Neural cell (in vitro differentiated cells): ENCODE measurements around the gene DOCK10. TPM values are rescaled to one million over a fixed set of nuclear protein-coding genes. Genes with fewer than 3 reads are reported as not detected.

ENCODE experiments used
- H2AFZ ChIP-seq: fragments of 200-600, 300-800 bp; sonication (generic), shearing (Covaris generic); 2 replicates; pipeline ENCODE4 v1.6.0; 2014; ENCODE audit warnings: low read depth, mild to moderate bottlenecking, antibody characterized with exemption, low read length, moderate library complexity
- H3F3A ChIP-seq: fragments of 200-600 bp; shearing (Covaris generic); 2 replicates; pipeline ENCODE4 v1.6.1; 2016; ENCODE audit warnings: mild to moderate bottlenecking, moderate library complexity, mixed read lengths, antibody characterized with exemption, low read length; ENCODE audit not compliant: insufficient read depth, poor library complexity, severe bottlenecking
- H3K27ac ChIP-seq: fragments of 200-600, 300-800 bp; sonication (generic), shearing (Covaris generic); 2 replicates; pipeline ENCODE4 v1.5.1; 2014; ENCODE audit warnings: mild to moderate bottlenecking, low read length, moderate library complexity
- H3K27me3 ChIP-seq: fragments of 300-800, 200-600 bp; sonication (generic), shearing (Covaris generic); 2 replicates; pipeline ENCODE4 v1.6.0; 2014; ENCODE audit warnings: mild to moderate bottlenecking, low read depth, low read length, moderate library complexity; ENCODE audit not compliant: insufficient read depth
- H3K36me3 ChIP-seq: fragments of 300-800, 200-600 bp; sonication (generic), shearing (Covaris generic); 2 replicates; pipeline ENCODE4 v1.5.1; 2014; ENCODE audit warnings: mild to moderate bottlenecking, antibody characterized with exemption, low read length, moderate library complexity; ENCODE audit not compliant: insufficient read depth
- H3K4me2 ChIP-seq: fragments of 300-800, 200-600 bp; sonication (generic), shearing (Covaris generic); 2 replicates; pipeline ENCODE4 v1.6.0; 2014; ENCODE audit warnings: mild to moderate bottlenecking, low read length
- H3K4me3 ChIP-seq: fragments of 300-800, 200-600 bp; sonication (generic), shearing (Covaris generic); 2 replicates; pipeline ENCODE4 v1.5.1; 2014; ENCODE audit warnings: mild to moderate bottlenecking, low read length, moderate library complexity
- H3K79me2 ChIP-seq: fragments of 200-600 bp; shearing (Covaris generic); replicated peaks from 2 replicates; pipeline ENCODE4 v1.6.0; 2014; ENCODE audit warnings: mild to moderate bottlenecking, low read length, moderate library complexity; ENCODE audit not compliant: insufficient read depth
- H3K9ac ChIP-seq: fragments of 300-800, 200-600 bp; sonication (generic), shearing (Covaris generic); 2 replicates; pipeline ENCODE4 v1.6.1; 2016; ENCODE audit warnings: mild to moderate bottlenecking, low read length, mixed read lengths
- H3K9me2 ChIP-seq: fragments of 200-600 bp; shearing (Covaris generic); 2 replicates; pipeline ENCODE4 v1.6.1; 2016; ENCODE audit warnings: mild to moderate bottlenecking, low read length, mixed read lengths; ENCODE audit not compliant: insufficient read depth
- H3K9me3 ChIP-seq: fragments of 200-600, 300-800 bp; sonication (generic), shearing (Covaris generic); 2 replicates; pipeline ENCODE4 v1.6.1; 2016; ENCODE audit warnings: mild to moderate bottlenecking, mixed run types, low read length, moderate library complexity, mixed read lengths
- H4K20me1 ChIP-seq: fragments of 200-600 bp; shearing (Covaris generic); 2 replicates; pipeline ENCODE4 v1.6.1; 2016; ENCODE audit warnings: mild to moderate bottlenecking, mixed run types; ENCODE audit not compliant: insufficient read depth
- EP300 ChIP-seq: fragments of 450-650 bp; conservative IDR thresholded peaks from 2 replicates; pipeline ENCODE4 v1.6.1; 2014; ENCODE audit warnings: antibody characterized with exemption, mild to moderate bottlenecking, moderate library complexity; ENCODE audit not compliant: poor library complexity, severe bottlenecking
- EZH2 ChIP-seq: fragments of 200-600, 300-800 bp; shearing (Covaris generic), sonication (generic); IDR thresholded peaks from 2 replicates; pipeline ENCODE4 v1.6.1; 2014; ENCODE audit warnings: antibody characterized with exemption, low read length, borderline replicate concordance, mild to moderate bottlenecking; ENCODE audit not compliant: insufficient read depth, poor library complexity, severe bottlenecking
- MXI1 ChIP-seq: fragments of 450-650 bp; conservative IDR thresholded peaks from 2 replicates; pipeline ENCODE4 v1.6.1; 2014; ENCODE audit warnings: antibody characterized with exemption, mild to moderate bottlenecking; ENCODE audit not compliant: poor library complexity, severe bottlenecking
- POLR2AphosphoS5 ChIP-seq: IDR thresholded peaks from 2 replicates; pipeline ENCODE4 v1.6.1; 2012
- RAD21 ChIP-seq: fragments of 450-650 bp; conservative IDR thresholded peaks from 2 replicates; pipeline ENCODE4 v1.6.1; 2014; ENCODE audit warnings: antibody characterized with exemption, mild to moderate bottlenecking, moderate library complexity
- SMC3 ChIP-seq: fragments of 450-650 bp; conservative IDR thresholded peaks from 2 replicates; pipeline ENCODE4 v1.6.1; 2014; ENCODE audit warnings: antibody characterized with exemption, mild to moderate bottlenecking, moderate library complexity; ENCODE audit not compliant: poor library complexity
- TAF1 ChIP-seq: IDR thresholded peaks from 2 replicates; pipeline ENCODE4 v1.6.1; 2012; ENCODE audit warnings: low read depth
- polyA plus RNA-seq: library from polyadenylated mRNA; depleted of rRNA; stranded (reverse); fragments of >200 nt; gene quantifications from 2 replicates; pipeline ENCODE4 v1.2.3, GENCODE V29; 2014
- TF ChIP-seq, protein P1 (sequence below): fragments of 450-650 bp; IDR thresholded peaks from 2 replicates; pipeline ENCODE4 v1.5.1; 2014; ENCODE audit warnings: antibody characterized with exemption, mild to moderate bottlenecking, moderate library complexity; ENCODE audit not compliant: poor library complexity, severe bottlenecking
- TF ChIP-seq, protein P2 (sequence below): IDR thresholded peaks from 2 replicates; pipeline ENCODE4 v1.6.1; 2012; ENCODE audit warnings: borderline replicate concordance

The DOCK10 gene
- polyA plus RNA-seq, 1 donor from 2014 or later = 0.37 TPM

DNA sequence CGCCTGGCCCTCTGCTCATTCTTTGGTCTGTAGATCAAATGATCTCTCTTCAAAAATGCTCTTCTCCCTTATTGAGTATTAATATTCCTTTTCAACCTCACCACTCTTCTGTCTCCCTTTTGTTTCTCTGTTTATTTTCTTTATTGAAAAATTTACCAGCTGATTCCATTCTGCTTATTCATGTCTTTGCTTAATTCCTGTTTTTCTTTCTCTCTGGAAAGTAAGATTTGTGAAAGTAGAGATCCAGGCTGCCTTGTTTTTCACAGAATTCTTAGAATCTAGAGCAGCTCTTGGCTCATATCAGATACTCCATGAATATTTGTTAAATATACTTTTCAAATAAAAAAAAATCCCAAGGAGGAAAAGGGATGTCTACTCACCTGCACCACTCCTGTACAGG is 157.0 kb downstream of the DOCK10 start:
- no peak overlapping the region for H3K27ac ChIP-seq
- no peaks in the 10 kb centered on the region for H3F3A ChIP-seq
- H3K36me3 ChIP-seq = no peaks in the 10 kb centered on the region
- no peak overlapping the region for H3K4me2 ChIP-seq
- H3K27me3 ChIP-seq = no peaks in the 10 kb centered on the region
- H3K9ac ChIP-seq = no peak overlapping the region
- no peaks in the 10 kb centered on the region for H3K9me2 ChIP-seq
- no peak overlapping the region for H3K4me3 ChIP-seq
- TF ChIP-seq EZH2 = no peak
- no peak overlapping the region for H2AFZ ChIP-seq
- H4K20me1 ChIP-seq = no peaks in the 10 kb centered on the region
- H3K9me3 ChIP-seq = no peaks in the 10 kb centered on the region
- H3K79me2 ChIP-seq = no peaks in the 10 kb centered on the region

DNA sequence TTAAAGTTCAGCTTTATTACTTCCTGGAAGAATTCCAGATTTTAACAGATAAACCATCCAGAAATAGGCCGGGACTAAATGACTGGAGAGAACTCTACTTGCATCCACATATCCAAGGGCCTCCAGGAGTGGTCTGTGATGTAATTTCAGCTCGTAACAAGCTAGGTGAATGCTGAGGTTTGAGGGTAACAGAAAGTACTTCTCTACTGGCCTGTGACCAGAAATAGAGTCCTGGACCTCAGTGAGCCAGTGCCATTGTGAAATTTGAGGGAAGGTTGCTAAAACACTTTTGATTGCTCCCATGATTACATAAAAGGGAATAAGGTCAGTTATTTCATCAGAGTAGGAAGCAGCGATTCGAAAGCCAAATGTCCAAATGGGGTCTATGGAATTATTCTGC is 158.1 kb downstream of the DOCK10 start:
- H3K27me3 ChIP-seq = no peaks in the 10 kb centered on the region
- no peaks in the 10 kb centered on the region for H3K9me2 ChIP-seq
- no peaks in the 10 kb centered on the region for H3F3A ChIP-seq
- no peak overlapping the region for H3K27ac ChIP-seq
- H3K9me3 ChIP-seq = no peaks in the 10 kb centered on the region
- H4K20me1 ChIP-seq = no peaks in the 10 kb centered on the region
- no peak overlapping the region for H3K9ac ChIP-seq
- TF ChIP-seq, protein P1, sequence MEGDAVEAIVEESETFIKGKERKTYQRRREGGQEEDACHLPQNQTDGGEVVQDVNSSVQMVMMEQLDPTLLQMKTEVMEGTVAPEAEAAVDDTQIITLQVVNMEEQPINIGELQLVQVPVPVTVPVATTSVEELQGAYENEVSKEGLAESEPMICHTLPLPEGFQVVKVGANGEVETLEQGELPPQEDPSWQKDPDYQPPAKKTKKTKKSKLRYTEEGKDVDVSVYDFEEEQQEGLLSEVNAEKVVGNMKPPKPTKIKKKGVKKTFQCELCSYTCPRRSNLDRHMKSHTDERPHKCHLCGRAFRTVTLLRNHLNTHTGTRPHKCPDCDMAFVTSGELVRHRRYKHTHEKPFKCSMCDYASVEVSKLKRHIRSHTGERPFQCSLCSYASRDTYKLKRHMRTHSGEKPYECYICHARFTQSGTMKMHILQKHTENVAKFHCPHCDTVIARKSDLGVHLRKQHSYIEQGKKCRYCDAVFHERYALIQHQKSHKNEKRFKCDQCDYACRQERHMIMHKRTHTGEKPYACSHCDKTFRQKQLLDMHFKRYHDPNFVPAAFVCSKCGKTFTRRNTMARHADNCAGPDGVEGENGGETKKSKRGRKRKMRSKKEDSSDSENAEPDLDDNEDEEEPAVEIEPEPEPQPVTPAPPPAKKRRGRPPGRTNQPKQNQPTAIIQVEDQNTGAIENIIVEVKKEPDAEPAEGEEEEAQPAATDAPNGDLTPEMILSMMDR = no peak
- TF ChIP-seq POLR2AphosphoS5 = no peak
- TF ChIP-seq EP300 = no peak
- TF ChIP-seq MXI1 = no peak
- TF ChIP-seq TAF1 = no peak
- no peak for TF ChIP-seq RAD21
- TF ChIP-seq, protein P2, sequence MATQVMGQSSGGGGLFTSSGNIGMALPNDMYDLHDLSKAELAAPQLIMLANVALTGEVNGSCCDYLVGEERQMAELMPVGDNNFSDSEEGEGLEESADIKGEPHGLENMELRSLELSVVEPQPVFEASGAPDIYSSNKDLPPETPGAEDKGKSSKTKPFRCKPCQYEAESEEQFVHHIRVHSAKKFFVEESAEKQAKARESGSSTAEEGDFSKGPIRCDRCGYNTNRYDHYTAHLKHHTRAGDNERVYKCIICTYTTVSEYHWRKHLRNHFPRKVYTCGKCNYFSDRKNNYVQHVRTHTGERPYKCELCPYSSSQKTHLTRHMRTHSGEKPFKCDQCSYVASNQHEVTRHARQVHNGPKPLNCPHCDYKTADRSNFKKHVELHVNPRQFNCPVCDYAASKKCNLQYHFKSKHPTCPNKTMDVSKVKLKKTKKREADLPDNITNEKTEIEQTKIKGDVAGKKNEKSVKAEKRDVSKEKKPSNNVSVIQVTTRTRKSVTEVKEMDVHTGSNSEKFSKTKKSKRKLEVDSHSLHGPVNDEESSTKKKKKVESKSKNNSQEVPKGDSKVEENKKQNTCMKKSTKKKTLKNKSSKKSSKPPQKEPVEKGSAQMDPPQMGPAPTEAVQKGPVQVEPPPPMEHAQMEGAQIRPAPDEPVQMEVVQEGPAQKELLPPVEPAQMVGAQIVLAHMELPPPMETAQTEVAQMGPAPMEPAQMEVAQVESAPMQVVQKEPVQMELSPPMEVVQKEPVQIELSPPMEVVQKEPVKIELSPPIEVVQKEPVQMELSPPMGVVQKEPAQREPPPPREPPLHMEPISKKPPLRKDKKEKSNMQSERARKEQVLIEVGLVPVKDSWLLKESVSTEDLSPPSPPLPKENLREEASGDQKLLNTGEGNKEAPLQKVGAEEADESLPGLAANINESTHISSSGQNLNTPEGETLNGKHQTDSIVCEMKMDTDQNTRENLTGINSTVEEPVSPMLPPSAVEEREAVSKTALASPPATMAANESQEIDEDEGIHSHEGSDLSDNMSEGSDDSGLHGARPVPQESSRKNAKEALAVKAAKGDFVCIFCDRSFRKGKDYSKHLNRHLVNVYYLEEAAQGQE = no peak
- no peak for TF ChIP-seq EZH2
- TF ChIP-seq SMC3 = no peak
- H3K79me2 ChIP-seq = no peaks in the 10 kb centered on the region
- H2AFZ ChIP-seq = no peak overlapping the region
- no peaks in the 10 kb centered on the region for H3K36me3 ChIP-seq
- H3K4me3 ChIP-seq = no peak overlapping the region
- no peak overlapping the region for H3K4me2 ChIP-seq

DNA sequence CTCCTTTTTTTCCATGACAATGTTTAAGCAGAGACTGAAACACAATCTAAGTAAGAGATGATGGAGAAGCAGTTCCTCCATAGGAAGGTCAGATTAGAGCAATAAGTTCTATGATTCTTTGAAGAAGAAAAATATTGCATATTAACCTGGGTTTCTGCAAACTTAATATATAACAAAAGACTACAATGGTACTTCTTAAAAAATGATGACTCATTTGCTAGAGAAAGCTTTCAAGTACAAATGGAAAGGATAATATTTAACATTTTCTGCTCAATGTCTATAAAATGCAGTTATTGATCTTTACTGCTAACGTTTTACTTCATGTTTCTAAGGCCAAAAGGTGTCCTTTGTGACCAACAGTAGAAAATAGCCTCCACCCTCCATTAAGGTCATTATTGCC is 158.6 kb downstream of the DOCK10 start:
- Histone ChIP-seq H3K4me3 (no peak overlapping the region), H3K79me2 (no peaks in the 10 kb centered on the region), H3K9me3 (no peaks in the 10 kb centered on the region), H3K36me3 (no peaks in the 10 kb centered on the region), H3K9me2 (no peaks in the 10 kb centered on the region), H4K20me1 (no peaks in the 10 kb centered on the region), H3K4me2 (no peak overlapping the region), H3K27ac (no peak overlapping the region), H3K9ac (no peak overlapping the region), H3K27me3 (no peaks in the 10 kb centered on the region), H2AFZ (no peak overlapping the region), H3F3A (no peaks in the 10 kb centered on the region)
- TF ChIP-seq EZH2 (no peak), EP300 (no peak), MXI1 (no peak), POLR2AphosphoS5 (no peak)
- TF ChIP-seq, protein P1 = no peak
- TF ChIP-seq, protein P2 = no peak
